Measurements from ENCODE around the gene NHLRC2. TPM values are rescaled to one million over a fixed set of nuclear protein-coding genes. Genes with fewer than 3 reads are reported as not detected.

Gene NHLRC2
- total and polyA plus RNA-seq, 2 experiments from 2014 or later, result 15.5 to 28.1 TPM

DNA sequence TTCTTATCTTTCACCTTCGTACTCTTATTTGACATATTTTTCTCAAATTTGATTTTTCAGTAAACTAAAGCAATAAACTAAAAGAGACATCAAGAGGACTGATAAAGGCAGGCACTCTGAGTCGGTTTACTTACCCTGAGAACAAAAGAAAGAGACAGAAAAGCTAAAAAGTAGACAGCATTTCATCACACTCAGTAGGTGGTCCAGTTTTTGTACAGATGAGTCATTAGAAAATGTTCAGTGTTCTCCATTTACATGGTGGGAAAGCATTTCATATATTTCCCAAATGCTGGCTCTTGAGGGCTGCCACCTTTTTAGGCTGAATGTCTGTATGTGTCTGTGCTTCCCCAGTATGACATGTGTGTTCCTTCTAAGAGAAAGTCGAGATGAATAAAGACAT lies 52.7 kb downstream of the NHLRC2 start:
- Histone ChIP-seq H3K9me2 (ENCODE audit: insufficient read depth) (no peaks in the 10 kb centered on the region), H3K27me3 (ENCODE audit: insufficient read depth) (no peaks in the 10 kb centered on the region), H3K27ac (ENCODE audit: low read depth) (no peak overlapping the region), H4K20me1 (replicated peaks; ENCODE audit: insufficient read depth) (no peaks in the 10 kb centered on the region), H2AFZ (no peak overlapping the region), H3K36me3 (ENCODE audit: insufficient read depth) (peaks cover 16% of the 10 kb centered on the region; the same call in 1 of the 2 replicates), H3F3A (replicated peaks; ENCODE audit: low read depth) (no peaks in the 10 kb centered on the region), H3K4me2 (no peak overlapping the region), H3K4me3 (no peak overlapping the region), H3K79me2 (replicated peaks; ENCODE audit: insufficient read depth) (no peaks in the 10 kb centered on the region), H3K4me1 (ENCODE audit: insufficient read depth) (no peaks in the 10 kb centered on the region)
- Mint-ChIP-seq H3K4me3 (no peak overlapping the region), H3K36me3 (ENCODE audit: low read depth) (peaks cover 30% of the 10 kb centered on the region), H3K9me3 (no peaks in the 10 kb centered on the region), H3K27ac (0 out of 2 replicates have a peak overlapping the region, but pooled peaks have one; percentile 37), H3K27me3 (ENCODE audit: insufficient read depth, low read depth, poor library complexity) (no peaks in the 10 kb centered on the region), H3K4me1 (no peaks in the 10 kb centered on the region)
- DNase-seq (ENCODE audit: low spot score), result no peak
- TF ChIP-seq, protein P1, sequence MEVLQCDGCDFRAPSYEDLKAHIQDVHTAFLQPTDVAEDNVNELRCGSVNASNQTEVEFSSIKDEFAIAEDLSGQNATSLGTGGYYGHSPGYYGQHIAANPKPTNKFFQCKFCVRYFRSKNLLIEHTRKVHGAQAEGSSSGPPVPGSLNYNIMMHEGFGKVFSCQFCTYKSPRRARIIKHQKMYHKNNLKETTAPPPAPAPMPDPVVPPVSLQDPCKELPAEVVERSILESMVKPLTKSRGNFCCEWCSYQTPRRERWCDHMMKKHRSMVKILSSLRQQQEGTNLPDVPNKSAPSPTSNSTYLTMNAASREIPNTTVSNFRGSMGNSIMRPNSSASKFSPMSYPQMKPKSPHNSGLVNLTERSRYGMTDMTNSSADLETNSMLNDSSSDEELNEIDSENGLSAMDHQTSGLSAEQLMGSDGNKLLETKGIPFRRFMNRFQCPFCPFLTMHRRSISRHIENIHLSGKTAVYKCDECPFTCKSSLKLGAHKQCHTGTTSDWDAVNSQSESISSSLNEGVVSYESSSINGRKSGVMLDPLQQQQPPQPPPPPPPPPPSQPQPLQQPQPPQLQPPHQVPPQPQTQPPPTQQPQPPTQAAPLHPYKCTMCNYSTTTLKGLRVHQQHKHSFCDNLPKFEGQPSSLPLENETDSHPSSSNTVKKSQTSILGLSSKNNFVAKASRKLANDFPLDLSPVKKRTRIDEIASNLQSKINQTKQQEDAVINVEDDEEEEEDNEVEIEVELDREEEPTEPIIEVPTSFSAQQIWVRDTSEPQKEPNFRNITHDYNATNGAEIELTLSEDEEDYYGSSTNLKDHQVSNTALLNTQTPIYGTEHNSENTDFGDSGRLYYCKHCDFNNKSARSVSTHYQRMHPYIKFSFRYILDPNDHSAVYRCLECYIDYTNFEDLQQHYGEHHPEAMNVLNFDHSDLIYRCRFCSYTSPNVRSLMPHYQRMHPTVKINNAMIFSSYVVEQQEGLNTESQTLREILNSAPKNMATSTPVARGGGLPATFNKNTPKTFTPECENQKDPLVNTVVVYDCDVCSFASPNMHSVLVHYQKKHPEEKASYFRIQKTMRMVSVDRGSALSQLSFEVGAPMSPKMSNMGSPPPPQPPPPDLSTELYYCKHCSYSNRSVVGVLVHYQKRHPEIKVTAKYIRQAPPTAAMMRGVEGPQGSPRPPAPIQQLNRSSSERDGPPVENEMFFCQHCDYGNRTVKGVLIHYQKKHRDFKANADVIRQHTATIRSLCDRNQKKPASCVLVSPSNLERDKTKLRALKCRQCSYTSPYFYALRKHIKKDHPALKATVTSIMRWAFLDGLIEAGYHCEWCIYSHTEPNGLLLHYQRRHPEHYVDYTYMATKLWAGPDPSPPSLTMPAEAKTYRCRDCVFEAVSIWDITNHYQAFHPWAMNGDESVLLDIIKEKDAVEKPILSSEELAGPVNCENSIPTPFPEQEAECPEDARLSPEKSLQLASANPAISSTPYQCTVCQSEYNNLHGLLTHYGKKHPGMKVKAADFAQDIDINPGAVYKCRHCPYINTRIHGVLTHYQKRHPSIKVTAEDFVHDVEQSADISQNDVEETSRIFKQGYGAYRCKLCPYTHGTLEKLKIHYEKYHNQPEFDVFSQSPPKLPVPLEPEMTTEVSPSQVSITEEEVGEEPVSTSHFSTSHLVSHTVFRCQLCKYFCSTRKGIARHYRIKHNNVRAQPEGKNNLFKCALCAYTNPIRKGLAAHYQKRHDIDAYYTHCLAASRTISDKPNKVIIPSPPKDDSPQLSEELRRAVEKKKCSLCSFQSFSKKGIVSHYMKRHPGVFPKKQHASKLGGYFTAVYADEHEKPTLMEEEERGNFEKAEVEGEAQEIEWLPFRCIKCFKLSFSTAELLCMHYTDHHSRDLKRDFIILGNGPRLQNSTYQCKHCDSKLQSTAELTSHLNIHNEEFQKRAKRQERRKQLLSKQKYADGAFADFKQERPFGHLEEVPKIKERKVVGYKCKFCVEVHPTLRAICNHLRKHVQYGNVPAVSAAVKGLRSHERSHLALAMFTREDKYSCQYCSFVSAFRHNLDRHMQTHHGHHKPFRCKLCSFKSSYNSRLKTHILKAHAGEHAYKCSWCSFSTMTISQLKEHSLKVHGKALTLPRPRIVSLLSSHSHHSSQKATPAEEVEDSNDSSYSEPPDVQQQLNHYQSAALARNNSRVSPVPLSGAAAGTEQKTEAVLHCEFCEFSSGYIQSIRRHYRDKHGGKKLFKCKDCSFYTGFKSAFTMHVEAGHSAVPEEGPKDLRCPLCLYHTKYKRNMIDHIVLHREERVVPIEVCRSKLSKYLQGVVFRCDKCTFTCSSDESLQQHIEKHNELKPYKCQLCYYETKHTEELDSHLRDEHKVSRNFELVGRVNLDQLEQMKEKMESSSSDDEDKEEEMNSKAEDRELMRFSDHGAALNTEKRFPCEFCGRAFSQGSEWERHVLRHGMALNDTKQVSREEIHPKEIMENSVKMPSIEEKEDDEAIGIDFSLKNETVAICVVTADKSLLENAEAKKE (CRISPR knock-in tag; IDR thresholded peaks at IDR 0.05), result no peak
- TF ChIP-seq ZNF114 (CRISPR knock-in tag; IDR thresholded peaks at IDR 0.05), result no peak
- ATAC-seq, result no peak

DNA sequence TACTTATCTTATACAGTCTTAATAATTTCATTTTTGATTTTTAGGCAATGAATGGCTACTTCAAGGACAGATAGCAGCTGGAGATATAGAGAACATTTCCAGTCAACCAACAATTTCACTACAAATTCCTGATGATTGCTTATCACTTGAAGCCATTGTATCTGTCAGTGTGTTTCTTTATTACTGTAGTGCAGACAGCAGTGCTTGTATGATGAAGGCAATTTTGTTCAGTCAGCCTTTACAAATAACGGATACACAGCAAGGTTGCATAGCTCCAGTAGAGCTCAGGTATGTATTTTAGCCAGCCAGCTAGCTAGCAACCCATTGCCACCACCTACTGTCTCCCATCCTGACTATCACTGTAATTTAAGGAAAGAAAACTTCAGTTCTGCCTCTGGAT lies 53.8 kb downstream of the NHLRC2 start:
- Mint-ChIP-seq H3K4me1 (no peaks in the 10 kb centered on the region), H3K36me3 (ENCODE audit: low read depth) (peaks cover 29% of the 10 kb centered on the region), H3K27me3 (ENCODE audit: insufficient read depth, low read depth, poor library complexity) (no peaks in the 10 kb centered on the region), H3K4me3 (no peak overlapping the region), H3K27ac (no peak overlapping the region), H3K9me3 (no peaks in the 10 kb centered on the region)
- DNase-seq (ENCODE audit: low spot score), result no peak
- H3K4me3 ChIP-seq, result no peak overlapping the region
- TF ChIP-seq NANOG (IDR thresholded peaks at IDR 0.05; ENCODE audit: borderline replicate concordance), result no peak
- TF ChIP-seq EZH2phosphoT487 (IDR thresholded peaks at IDR 0.05; ENCODE audit: unreplicated experiment), result no peak
- TF ChIP-seq EZH2 (IDR thresholded peaks at IDR 0.05; ENCODE audit: low read depth, unreplicated experiment), result no peak
- no peak overlapping the region for H2AFZ ChIP-seq
- H3K36me3 ChIP-seq (ENCODE audit: insufficient read depth), result peaks cover 16% of the 10 kb centered on the region; the same call in 1 of the 2 replicates
- no peaks in the 10 kb centered on the region for H3K9me2 ChIP-seq (ENCODE audit: insufficient read depth)
- no peak for ATAC-seq
- no peak overlapping the region for H3K4me2 ChIP-seq
- no peaks in the 10 kb centered on the region for H3K4me1 ChIP-seq (ENCODE audit: insufficient read depth)
- no peaks in the 10 kb centered on the region for H3F3A ChIP-seq (replicated peaks; ENCODE audit: low read depth)
- no peak overlapping the region for H3K27ac ChIP-seq (ENCODE audit: low read depth)
- H3K27me3 ChIP-seq (ENCODE audit: insufficient read depth), result no peaks in the 10 kb centered on the region
- H4K20me1 ChIP-seq (replicated peaks; ENCODE audit: insufficient read depth), result no peaks in the 10 kb centered on the region
- no peaks in the 10 kb centered on the region for H3K79me2 ChIP-seq (replicated peaks; ENCODE audit: insufficient read depth)

Data from GM23338 (cell line).